HG02763 (cell line): Measurements from ENCODE around the gene GPC1.
"Not testable (repeated sequence)": the region's sequence is repeated elsewhere in the genome, so short reads cannot be mapped to it uniquely, and the experiment has no call there.

Experiments used
- ATAC-seq: cut with Tn5 transposase; IDR thresholded peaks from one replicate; pipeline ENCODE4 v1.9.1; 2021; ENCODE audit warnings: mild to moderate bottlenecking, moderate library complexity; ENCODE audit not compliant: unreplicated experiment

The GPC1 gene

GRCh38 chr2:240482141-240482540 is 46.7 kb downstream of the GPC1 start:
- ATAC-seq: no peak

GRCh38 chr2:240491483-240491882 is 56.0 kb downstream of the GPC1 start:
- no peak for ATAC-seq

GRCh38 chr2:240494194-240494793 is 58.8 kb downstream of the GPC1 start:
- ATAC-seq: no peak

- not testable (repeated sequence) for ATAC-seq
Measured at GRCh38 chr2:240494942-240495341, 59.5 kb downstream of the GPC1 start.

- ATAC-seq: not testable (repeated sequence)
Measured at GRCh38 chr2:240497082-240497481, 61.6 kb downstream of the GPC1 start.

- no peak for ATAC-seq
Measured at GRCh38 chr2:240498171-240498957, 62.9 kb downstream of the GPC1 start.

GRCh38 chr2:240498958-240499260 is 63.4 kb downstream of the GPC1 start:
- no peak for ATAC-seq

GRCh38 chr2:240499309-240500301 is 64.1 kb downstream of the GPC1 start:
- ATAC-seq: no peak

- ATAC-seq: no peak
Measured at GRCh38 chr2:240500561-240501423, 65.3 kb downstream of the GPC1 start.

GRCh38 chr2:240501531-240501991 is 66.1 kb downstream of the GPC1 start:
- no peak for ATAC-seq

- ATAC-seq: no peak
Measured at GRCh38 chr2:240502059-240502429, 66.6 kb downstream of the GPC1 start.

- ATAC-seq: no peak
Measured at GRCh38 chr2:240502430-240503121, 67.1 kb downstream of the GPC1 start.

- no peak for ATAC-seq
Measured at GRCh38 chr2:240503375-240503774, 67.9 kb downstream of the GPC1 start.

GRCh38 chr2:240503848-240504247 is 68.4 kb downstream of the GPC1 start:
- no peak for ATAC-seq

- ATAC-seq: no peak
Measured at GRCh38 chr2:240505910-240506309, 70.4 kb downstream of the GPC1 start.

GRCh38 chr2:240506406-240507059 is 71.1 kb downstream of the GPC1 start:
- no peak for ATAC-seq

GRCh38 chr2:240507060-240507777 is 71.8 kb downstream of the GPC1 start:
- ATAC-seq: no peak

GRCh38 chr2:240507778-240508251 is 72.4 kb downstream of the GPC1 start:
- no peak for ATAC-seq
